CMK (cell line): Measurements from ENCODE around the gene NCR3LG1.

ENCODE experiments used
- DNase-seq: peaks from one replicate; pipeline ENCODE4 v3.0.0-alpha.2; 2010; ENCODE audit warnings: low read depth

NCR3LG1 gene, protein sequence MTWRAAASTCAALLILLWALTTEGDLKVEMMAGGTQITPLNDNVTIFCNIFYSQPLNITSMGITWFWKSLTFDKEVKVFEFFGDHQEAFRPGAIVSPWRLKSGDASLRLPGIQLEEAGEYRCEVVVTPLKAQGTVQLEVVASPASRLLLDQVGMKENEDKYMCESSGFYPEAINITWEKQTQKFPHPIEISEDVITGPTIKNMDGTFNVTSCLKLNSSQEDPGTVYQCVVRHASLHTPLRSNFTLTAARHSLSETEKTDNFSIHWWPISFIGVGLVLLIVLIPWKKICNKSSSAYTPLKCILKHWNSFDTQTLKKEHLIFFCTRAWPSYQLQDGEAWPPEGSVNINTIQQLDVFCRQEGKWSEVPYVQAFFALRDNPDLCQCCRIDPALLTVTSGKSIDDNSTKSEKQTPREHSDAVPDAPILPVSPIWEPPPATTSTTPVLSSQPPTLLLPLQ

GRCh38 chr11:17351510-17352176, at the start of gene NCR3LG1:
NCR3LG1 (plus strand) TSS chr11:17351800; CDS start chr11:17351970, 170 bp downstream.
- no peak for DNase-seq

DNA sequence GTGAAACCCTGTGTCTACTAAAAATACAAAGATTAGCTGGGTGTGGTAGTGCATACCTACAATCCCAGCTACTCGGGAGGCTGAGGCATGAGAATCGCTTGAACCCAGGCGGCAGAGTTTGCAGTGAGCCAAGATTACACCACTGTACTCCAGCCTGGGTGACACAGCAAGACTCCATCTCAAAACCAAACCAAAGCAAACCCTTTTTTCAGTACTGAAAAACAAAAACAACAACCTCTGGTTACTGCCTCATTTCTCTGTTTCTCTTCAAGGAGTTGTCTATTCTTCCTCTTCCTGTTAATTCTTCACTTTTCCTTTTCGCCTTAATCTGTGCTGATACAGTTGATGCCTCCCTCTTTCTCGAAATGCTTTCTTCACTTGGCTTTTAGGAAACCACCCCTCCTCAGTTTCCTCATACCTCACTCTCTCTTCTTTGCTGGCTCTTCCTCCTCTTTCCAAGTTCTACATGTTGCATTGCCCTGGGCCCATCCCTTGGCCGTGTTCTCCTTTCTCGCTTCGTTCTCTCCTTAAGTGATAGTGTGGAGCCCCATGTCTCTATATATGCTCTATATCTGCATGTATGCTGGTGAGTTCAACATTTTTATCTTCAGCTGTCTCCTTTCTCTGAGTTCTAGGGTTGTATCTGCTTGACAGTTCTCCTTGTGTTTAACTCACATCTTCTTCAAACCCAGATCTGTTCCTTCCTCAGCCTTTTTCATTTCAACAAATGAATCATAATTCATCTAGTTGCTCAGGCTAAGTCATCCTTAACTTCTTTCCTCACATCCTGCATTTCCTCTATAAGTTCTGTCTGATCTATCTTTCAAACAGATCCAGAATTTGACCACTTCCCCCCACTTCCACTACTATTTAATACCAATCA, 38.0 kb upstream of the NCR3LG1 start:
- no peak for DNase-seq

- DNase-seq: no peak
These were observed 37.4 kb upstream of the NCR3LG1 start for GRCh38 chr11:17314232-17314547.

DNA sequence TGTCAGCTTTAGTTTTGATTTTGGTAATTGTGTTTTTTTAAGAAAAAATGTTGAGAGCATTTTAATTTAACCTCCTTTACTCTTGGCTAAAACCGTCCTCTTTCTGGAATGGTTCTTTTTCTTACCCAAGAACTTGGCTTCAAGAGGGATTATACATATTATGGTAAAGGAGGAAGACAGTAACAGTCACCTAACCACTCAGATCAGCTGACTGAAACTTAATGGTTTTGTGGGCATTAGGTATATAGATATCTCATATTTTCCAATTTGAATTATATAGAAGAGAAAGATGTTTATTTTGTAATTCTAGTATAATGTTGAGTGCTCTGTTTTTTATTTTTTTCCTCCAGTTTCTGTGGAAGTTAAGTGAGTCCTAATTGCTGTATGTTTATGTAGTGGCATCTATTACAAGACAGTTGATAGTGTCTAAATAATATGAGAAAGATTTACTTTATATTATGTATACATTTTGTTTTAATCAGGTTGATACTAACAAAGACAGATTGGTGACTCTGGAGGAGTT, 36.6 kb upstream of the NCR3LG1 start:
- DNase-seq: no peak

GRCh38 chr11:17328871-17329494, 22.6 kb upstream of the NCR3LG1 start:
- DNase-seq: no peak

GRCh38 chr11:17331669-17332068, 19.9 kb upstream of the NCR3LG1 start:
- DNase-seq: no peak

GRCh38 chr11:17333799-17334586, 17.6 kb upstream of the NCR3LG1 start:
- no peak for DNase-seq

DNA sequence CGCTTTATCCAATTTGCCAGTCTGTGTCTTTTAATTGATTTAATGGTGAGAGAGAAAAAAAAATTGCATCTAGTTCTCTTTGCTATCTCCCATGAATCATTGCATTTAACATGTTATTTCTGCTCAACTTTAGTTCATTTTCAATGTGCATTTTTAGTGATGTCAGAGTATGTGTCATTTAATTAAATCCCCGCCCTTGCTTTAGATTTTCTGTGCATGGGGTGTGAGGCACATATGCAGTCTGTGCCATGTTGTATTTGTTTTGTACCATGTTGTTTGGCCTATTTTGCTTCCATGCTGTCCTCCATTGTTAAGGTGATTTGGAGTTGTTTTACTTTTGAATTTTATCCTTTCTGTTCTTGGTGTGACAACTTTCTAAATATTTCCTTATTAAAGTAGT, 8.3 kb upstream of the NCR3LG1 start:
- no peak for DNase-seq

GRCh38 chr11:17343907-17344306, 7.7 kb upstream of the NCR3LG1 start:
- DNase-seq: no peak

DNA sequence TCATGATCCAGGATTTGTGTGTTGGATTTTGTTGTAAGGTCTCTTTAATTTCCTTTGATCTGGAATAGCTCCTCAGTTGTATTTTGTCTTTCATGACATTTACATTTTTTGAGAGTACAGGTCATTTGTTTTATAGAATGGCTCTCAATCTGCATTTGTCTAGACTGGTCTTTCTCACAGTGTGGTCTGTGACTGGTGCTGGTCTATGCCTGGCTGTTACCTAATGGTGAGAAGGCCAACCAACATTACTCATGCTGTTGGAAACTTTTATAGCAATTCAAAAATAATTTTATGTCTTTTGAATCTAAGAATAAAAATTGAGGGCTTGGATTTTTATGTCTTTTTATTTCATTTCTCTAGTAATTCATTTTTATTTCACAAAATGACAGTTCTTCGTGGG, 3.9 kb upstream of the NCR3LG1 start:
- DNase-seq: no peak

DNA sequence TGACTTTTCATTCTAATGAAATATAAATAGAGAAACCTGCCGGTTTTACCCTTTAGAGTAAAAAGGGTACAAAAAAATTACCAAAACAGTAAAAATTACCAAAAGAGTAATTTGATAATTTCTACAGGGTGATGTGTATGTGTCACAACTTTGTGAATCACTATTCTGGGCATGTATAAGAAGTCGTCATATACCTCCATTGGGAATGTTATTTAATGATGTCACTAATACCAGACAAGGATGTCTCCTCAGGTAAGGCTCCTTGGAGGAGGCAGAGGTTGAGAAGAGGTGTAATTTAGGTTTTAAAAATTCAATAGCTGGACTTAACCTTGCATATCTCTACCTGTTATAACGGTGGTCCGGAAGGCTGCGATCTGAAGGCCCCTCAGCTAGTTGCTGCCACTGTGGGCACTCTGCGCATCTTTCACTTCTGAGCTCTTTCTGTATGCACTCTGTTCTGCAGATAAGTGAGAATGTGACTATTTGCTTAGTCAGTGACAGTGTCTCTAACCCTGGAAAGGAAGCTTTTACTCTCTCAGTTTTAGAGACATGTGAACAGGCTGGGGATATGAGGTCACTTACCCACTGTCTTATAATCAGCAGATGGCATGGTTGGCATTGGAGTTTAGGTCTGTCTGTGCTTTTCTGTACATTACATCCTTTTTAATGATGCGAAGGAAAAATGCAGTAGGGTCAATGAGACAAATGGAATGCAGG, 987 bp upstream of the NCR3LG1 start:
- no peak for DNase-seq

- no peak for DNase-seq
These were observed 459 bp upstream of the NCR3LG1 start for GRCh38 chr11:17351172-17351509.

DNA sequence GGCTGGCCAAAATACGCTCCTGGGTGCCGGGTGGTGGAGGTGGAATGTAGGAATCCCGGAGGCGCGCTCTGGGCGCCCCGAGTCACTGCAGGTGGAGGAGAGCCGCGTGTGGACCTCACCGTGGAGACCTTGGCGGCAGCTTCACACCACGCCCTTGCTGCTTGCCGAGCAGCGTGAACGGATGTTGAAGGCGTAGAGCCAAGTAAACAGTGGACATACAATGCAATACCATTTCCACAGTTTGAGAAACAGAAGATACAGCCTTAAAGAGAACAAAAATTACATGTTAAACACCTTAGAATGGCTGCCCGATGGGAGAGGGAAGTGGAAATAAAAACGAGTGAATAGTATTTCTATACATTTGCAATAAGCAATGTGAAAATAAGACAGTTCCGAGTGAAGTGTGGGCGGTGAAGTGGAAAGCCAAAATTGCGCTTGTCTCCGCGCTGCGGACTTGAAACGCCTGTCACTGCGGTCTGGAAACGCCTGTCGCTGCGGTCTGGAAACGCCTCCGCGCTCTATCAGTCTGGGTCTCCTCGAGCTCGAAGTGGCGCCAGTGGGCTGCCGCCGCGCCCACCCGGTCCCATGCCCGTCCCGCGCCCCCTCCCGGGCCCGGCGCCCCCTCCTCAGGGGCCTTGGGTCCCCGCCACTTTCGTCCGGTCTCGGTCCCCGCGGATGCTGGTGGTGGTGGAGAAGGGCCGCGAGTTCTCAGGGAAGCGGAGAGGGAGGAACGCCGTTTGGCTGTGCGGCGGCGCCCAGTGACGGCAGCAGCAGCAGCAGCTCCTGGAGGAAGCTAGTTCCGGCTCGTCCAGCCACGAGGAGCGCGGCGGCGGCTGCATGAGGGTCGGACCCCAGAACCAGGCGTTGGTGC, 1.6 kb downstream of the NCR3LG1 start:
- no peak for DNase-seq

GRCh38 chr11:17353821-17354600, 2.4 kb downstream of the NCR3LG1 start:
- no peak for DNase-seq

DNA sequence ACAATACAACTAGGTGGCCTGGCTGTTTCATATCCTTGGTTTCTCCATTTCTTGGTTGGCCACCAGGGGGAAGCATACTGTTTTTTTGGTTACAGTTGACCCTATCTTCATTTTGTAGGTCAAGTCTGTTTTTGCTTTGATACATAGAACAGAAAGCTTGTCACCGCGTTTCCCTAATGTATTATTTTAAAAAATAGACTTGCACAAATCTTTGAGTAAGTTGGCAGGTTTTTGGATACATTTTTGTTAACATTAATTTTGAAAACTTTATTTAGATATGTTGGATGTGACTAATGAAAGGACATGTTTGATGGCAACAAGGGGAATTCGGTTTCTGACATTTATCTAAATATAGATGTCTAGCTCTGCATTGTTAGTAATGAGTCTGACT, 3.0 kb downstream of the NCR3LG1 start:
- DNase-seq: peak; percentile 55

DNA sequence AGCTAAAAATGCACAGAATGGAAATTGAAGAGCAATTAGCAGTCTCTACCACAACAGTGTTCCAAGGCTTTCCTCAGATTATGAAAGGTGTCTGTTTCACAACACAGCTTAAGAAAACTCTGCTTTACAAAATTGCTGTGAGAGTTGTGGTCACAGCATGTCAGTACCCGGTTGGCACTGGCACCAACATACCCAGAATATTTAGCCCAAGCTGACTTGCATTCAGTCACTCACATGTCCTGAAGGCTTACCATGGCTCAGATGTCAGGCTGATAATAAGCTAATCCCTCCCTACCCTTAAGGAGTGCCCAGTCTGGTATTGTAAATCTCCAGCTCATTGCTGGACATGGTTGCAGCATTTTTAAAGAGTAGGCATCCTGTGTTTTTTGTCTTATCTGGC, 14.9 kb downstream of the NCR3LG1 start:
- no peak for DNase-seq

DNA sequence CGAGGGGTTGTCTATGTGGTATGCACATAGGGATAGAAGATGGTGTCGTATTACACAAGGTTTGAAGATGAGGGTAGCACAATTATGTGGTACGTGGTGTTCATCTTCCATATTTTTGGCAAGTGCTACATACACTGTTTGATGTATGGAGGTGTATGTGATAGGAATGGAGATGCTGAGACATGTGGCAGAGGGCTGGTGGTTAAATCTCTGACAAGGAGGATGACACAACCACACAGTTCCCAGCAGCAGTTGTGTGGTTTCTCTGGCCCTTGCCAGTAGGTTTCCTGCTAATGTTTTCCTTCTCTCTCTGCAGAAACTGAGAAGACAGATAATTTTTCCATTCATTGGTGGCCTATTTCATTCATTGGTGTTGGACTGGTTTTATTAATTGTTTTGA, 17.0 kb downstream of the NCR3LG1 start:
- no peak for DNase-seq

GRCh38 chr11:17369094-17369493, 17.5 kb downstream of the NCR3LG1 start:
- no peak for DNase-seq
